HepG2 (cell line): ENCODE measurements around the gene ANKRD44. TPM values are rescaled to one million over a fixed set of nuclear protein-coding genes. Genes with fewer than 3 reads are reported as not detected.

Experiments
- FOXM1 ChIP-seq: sonication (generic); formaldehyde crosslinking; IDR thresholded peaks from 2 replicates; pipeline ENCODE4 v1.5.0; 2020; ENCODE audit warnings: missing genetic modification reagents
- TP53 ChIP-seq: sonication (generic); formaldehyde crosslinking; conservative IDR thresholded peaks from 2 replicates; pipeline ENCODE4 v1.4.0; 2020; ENCODE audit warnings: missing genetic modification reagents
- ZNF207 ChIP-seq: fragments of 450-650 bp; IDR thresholded peaks from 2 replicates; pipeline ENCODE4 v1.6.1; 2016; ENCODE audit warnings: antibody characterized with exemption, borderline replicate concordance
- polyA plus RNA-seq, 8 experiments: library from polyadenylated mRNA; depleted of rRNA in 3 of 8; stranded (reverse) in 7 of 8; unstranded in 1 of 8; fragments of >200 nt; fragmentation: Illumina TruSeq in 4 of 8; extraction: Trizol in 4 of 8; gene quantifications; 2 replicates each; pipeline versions ENCODE4 v1.2.1 to v1.2.3, GENCODE V29; 2011 to 2016; ENCODE audit warnings: low read depth in 4 of 8, missing spikeins in 1 of 8, mixed read lengths in 1 of 8; ENCODE audit not compliant: insufficient read depth in 1 of 8
- total RNA-seq, 5 experiments: library from RNA; depleted of rRNA; stranded (reverse); fragments of >200 nt; fragmentation: Illumina TruSeq; extraction: Trizol; gene quantifications; 2 replicates each; pipeline ENCODE4 v1.2.3, GENCODE V29; 2016; ENCODE audit warnings: low read depth in 1 of 5
- TF ChIP-seq, protein P1 (sequence below): IDR thresholded peaks from 2 replicates; pipeline ENCODE4 v1.6.1; 2016; ENCODE audit warnings: low read depth, control low read depth
- TF ChIP-seq, protein P2 (sequence below): sonication (generic); formaldehyde crosslinking; IDR thresholded peaks from 2 replicates; pipeline ENCODE4 v1.4.0; 2020; ENCODE audit warnings: missing genetic modification reagents
- TF ChIP-seq, protein P3 (sequence below): sonication (generic); formaldehyde crosslinking; IDR thresholded peaks from 2 replicates; pipeline ENCODE4 v1.8.1; 2023; ENCODE audit warnings: mild to moderate bottlenecking, missing genetic modification reagents
- TF ChIP-seq, protein P4 (sequence below): sonication (generic); formaldehyde crosslinking; conservative IDR thresholded peaks from 2 replicates; pipeline ENCODE4 v1.8.0; 2022; ENCODE audit warnings: low read depth, missing genetic modification reagents

The ANKRD44 gene
- total and polyA plus RNA-seq, 2 of the 13 experiments (the other 11 are each of a cell fraction or from before 2014, with no cell fraction given): 0.04 to 0.11 TPM

DNA sequence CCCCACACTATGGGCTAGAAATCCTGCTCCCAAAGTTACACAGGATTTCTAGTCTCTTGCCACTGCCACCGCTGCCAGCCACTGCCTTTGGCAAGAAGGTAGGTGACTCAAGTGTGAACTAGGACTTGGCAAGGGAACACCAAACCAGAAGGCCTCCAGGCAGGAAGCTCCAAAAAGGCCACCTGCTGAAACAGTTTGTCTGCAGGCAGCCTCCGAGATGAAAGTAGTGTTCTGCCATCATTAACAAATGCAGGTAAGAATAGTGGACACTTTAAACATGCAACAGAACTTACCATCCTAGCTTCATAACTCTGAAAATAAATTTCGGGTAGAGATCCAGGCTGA lies 3.9 kb downstream of the ANKRD44 start (continued):
- TF ChIP-seq, protein P1, sequence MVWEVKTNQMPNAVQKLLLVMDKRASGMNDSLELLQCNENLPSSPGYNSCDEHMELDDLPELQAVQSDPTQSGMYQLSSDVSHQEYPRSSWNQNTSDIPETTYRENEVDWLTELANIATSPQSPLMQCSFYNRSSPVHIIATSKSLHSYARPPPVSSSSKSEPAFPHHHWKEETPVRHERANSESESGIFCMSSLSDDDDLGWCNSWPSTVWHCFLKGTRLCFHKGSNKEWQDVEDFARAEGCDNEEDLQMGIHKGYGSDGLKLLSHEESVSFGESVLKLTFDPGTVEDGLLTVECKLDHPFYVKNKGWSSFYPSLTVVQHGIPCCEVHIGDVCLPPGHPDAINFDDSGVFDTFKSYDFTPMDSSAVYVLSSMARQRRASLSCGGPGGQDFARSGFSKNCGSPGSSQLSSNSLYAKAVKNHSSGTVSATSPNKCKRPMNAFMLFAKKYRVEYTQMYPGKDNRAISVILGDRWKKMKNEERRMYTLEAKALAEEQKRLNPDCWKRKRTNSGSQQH (CRISPR knock-in tag): no peak
- no peak for TF ChIP-seq FOXM1
- TF ChIP-seq, protein P2, sequence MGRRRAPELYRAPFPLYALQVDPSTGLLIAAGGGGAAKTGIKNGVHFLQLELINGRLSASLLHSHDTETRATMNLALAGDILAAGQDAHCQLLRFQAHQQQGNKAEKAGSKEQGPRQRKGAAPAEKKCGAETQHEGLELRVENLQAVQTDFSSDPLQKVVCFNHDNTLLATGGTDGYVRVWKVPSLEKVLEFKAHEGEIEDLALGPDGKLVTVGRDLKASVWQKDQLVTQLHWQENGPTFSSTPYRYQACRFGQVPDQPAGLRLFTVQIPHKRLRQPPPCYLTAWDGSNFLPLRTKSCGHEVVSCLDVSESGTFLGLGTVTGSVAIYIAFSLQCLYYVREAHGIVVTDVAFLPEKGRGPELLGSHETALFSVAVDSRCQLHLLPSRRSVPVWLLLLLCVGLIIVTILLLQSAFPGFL: no peak
- no peak for TF ChIP-seq TP53
- TF ChIP-seq, protein P3, sequence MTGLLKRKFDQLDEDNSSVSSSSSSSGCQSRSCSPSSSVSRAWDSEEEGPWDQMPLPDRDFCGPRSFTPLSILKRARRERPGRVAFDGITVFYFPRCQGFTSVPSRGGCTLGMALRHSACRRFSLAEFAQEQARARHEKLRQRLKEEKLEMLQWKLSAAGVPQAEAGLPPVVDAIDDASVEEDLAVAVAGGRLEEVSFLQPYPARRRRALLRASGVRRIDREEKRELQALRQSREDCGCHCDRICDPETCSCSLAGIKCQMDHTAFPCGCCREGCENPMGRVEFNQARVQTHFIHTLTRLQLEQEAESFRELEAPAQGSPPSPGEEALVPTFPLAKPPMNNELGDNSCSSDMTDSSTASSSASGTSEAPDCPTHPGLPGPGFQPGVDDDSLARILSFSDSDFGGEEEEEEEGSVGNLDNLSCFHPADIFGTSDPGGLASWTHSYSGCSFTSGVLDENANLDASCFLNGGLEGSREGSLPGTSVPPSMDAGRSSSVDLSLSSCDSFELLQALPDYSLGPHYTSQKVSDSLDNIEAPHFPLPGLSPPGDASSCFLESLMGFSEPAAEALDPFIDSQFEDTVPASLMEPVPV: no peak
- TF ChIP-seq ZNF207: no peak
- TF ChIP-seq, protein P4, sequence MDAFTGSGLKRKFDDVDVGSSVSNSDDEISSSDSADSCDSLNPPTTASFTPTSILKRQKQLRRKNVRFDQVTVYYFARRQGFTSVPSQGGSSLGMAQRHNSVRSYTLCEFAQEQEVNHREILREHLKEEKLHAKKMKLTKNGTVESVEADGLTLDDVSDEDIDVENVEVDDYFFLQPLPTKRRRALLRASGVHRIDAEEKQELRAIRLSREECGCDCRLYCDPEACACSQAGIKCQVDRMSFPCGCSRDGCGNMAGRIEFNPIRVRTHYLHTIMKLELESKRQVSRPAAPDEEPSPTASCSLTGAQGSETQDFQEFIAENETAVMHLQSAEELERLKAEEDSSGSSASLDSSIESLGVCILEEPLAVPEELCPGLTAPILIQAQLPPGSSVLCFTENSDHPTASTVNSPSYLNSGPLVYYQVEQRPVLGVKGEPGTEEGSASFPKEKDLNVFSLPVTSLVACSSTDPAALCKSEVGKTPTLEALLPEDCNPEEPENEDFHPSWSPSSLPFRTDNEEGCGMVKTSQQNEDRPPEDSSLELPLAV (CRISPR knock-in tag): no peak
